ENCODE results near the gene LHFPL3.
"Not testable (repeated sequence)": the region's sequence is repeated elsewhere in the genome, so short reads cannot be mapped to it uniquely, and the experiment has no call there.

Gene LHFPL3

GRCh38 chr7:104553074-104553473 is 224.7 kb downstream of the LHFPL3 start:
- H2BK12ac ChIP-seq (ENCODE audit: low read length) = no peak overlapping the region
- no peak overlapping the region for H2BK15ac ChIP-seq (ENCODE audit: low read length)
- no peak overlapping the region for H4K91ac ChIP-seq (ENCODE audit: low read depth, low read length, poor library complexity)
- H4K8ac ChIP-seq (ENCODE audit: low read depth, low read length) = no peak overlapping the region
- no peaks in the 10 kb centered on the region for H3K79me1 ChIP-seq (ENCODE audit: low read depth, low read length)
- no peak overlapping the region for H3K4me2 ChIP-seq (ENCODE audit: insufficient read depth, low read length, poor library complexity, severe bottlenecking)
- H3K27ac ChIP-seq (replicated peaks; ENCODE audit: low read length) = no peak overlapping the region
- no peaks in the 10 kb centered on the region for H3K27me3 ChIP-seq (ENCODE audit: control insufficient read depth in 3 of 3, insufficient read depth in 3 of 3, low read depth in 1 of 3, low read length in 3 of 3)
- H3K14ac ChIP-seq (ENCODE audit: low read length) = no peak overlapping the region
- H3K4ac ChIP-seq (ENCODE audit: low read length) = no peak overlapping the region
- no peak for DNase-seq (ENCODE audit: low spot score)
- H3K23ac ChIP-seq (ENCODE audit: low read depth, low read length, poor library complexity) = no peak overlapping the region
- H3K9me3 ChIP-seq (replicated peaks in 1 of 2; ENCODE audit: control insufficient read depth in 2 of 2, insufficient read depth in 1 of 2, low read depth in 1 of 2, low read length in 2 of 2) = no peaks in the 10 kb centered on the region
- H3K36me3 ChIP-seq (replicated peaks in 1 of 2; ENCODE audit: control insufficient read depth in 2 of 2, insufficient read depth in 2 of 2, low read length in 2 of 2) = no peaks in the 10 kb centered on the region
- H3K9ac ChIP-seq (ENCODE audit: low read depth, low read length, poor library complexity) = no peak overlapping the region
- no peak overlapping the region for H2BK5ac ChIP-seq (ENCODE audit: low read length)
- no peaks in the 10 kb centered on the region for H3K4me1 ChIP-seq (ENCODE audit: control insufficient read depth in 2 of 2, insufficient read depth in 1 of 2, low read depth in 1 of 2, low read length in 2 of 2)
- H2BK120ac ChIP-seq (ENCODE audit: low read depth, low read length) = no peak overlapping the region
- no peak overlapping the region for H2AFZ ChIP-seq (ENCODE audit: low read length)
- H3K18ac ChIP-seq (ENCODE audit: low read length) = no peak overlapping the region
- no peak overlapping the region for H2AK5ac ChIP-seq (ENCODE audit: low read depth, low read length)
- H3K4me3 ChIP-seq (ENCODE audit: low read length in 2 of 2) = no peak overlapping the region

GRCh38 chr7:104563350-104563901 is 235.0 kb downstream of the LHFPL3 start:
- not testable (repeated sequence) for H3K36me3 ChIP-seq (replicated peaks in 1 of 2; ENCODE audit: control insufficient read depth in 2 of 2, insufficient read depth in 2 of 2, low read length in 2 of 2); DNase-seq (ENCODE audit: low spot score); H3K23ac ChIP-seq (ENCODE audit: low read depth, low read length, poor library complexity); H2BK120ac ChIP-seq (ENCODE audit: low read depth, low read length); H2BK15ac ChIP-seq (ENCODE audit: low read length); H3K4me1 ChIP-seq (ENCODE audit: control insufficient read depth in 2 of 2, insufficient read depth in 1 of 2, low read depth in 1 of 2, low read length in 2 of 2); H4K8ac ChIP-seq (ENCODE audit: low read depth, low read length); H3K27me3 ChIP-seq (ENCODE audit: control insufficient read depth in 3 of 3, insufficient read depth in 3 of 3, low read depth in 1 of 3, low read length in 3 of 3); H3K14ac ChIP-seq (ENCODE audit: low read length); H3K4ac ChIP-seq (ENCODE audit: low read length); H3K4me2 ChIP-seq (ENCODE audit: insufficient read depth, low read length, poor library complexity, severe bottlenecking); H4K91ac ChIP-seq (ENCODE audit: low read depth, low read length, poor library complexity); H2AK5ac ChIP-seq (ENCODE audit: low read depth, low read length); H3K18ac ChIP-seq (ENCODE audit: low read length); H3K79me1 ChIP-seq (ENCODE audit: low read depth, low read length); H2AFZ ChIP-seq (ENCODE audit: low read length); H2BK12ac ChIP-seq (ENCODE audit: low read length); H3K27ac ChIP-seq (replicated peaks; ENCODE audit: low read length); H2BK5ac ChIP-seq (ENCODE audit: low read length); H3K9ac ChIP-seq (ENCODE audit: low read depth, low read length, poor library complexity); H3K9me3 ChIP-seq (replicated peaks in 1 of 2; ENCODE audit: control insufficient read depth in 2 of 2, insufficient read depth in 1 of 2, low read depth in 1 of 2, low read length in 2 of 2); H3K4me3 ChIP-seq (ENCODE audit: low read length in 2 of 2)
- WGBS, 2 donors (ENCODE audit: extremely low coverage in 2 of 2, insufficient read length in 2 of 2, insufficient replicate concordance in 1 of 2) = no CpG with 5 or more reads among the region's 22 CpGs

GRCh38 chr7:104569751-104570150 is 241.3 kb downstream of the LHFPL3 start:
- Histone ChIP-seq H4K91ac (ENCODE audit: low read depth, low read length, poor library complexity) (no peak overlapping the region), H3K4me3 (ENCODE audit: low read length in 2 of 2) (no peak overlapping the region), H2BK120ac (ENCODE audit: low read depth, low read length) (no peak overlapping the region), H4K8ac (ENCODE audit: low read depth, low read length) (no peak overlapping the region), H2AFZ (ENCODE audit: low read length) (no peak overlapping the region), H2AK5ac (ENCODE audit: low read depth, low read length) (no peak overlapping the region), H3K4ac (ENCODE audit: low read length) (no peak overlapping the region), H3K4me2 (ENCODE audit: insufficient read depth, low read length, poor library complexity, severe bottlenecking) (no peak overlapping the region), H3K23ac (ENCODE audit: low read depth, low read length, poor library complexity) (no peak overlapping the region), H3K9ac (ENCODE audit: low read depth, low read length, poor library complexity) (no peak overlapping the region), H3K14ac (ENCODE audit: low read length) (no peak overlapping the region), H3K27ac (replicated peaks; ENCODE audit: low read length) (no peak overlapping the region), H3K18ac (ENCODE audit: low read length) (no peak overlapping the region), H3K27me3 (ENCODE audit: control insufficient read depth in 3 of 3, insufficient read depth in 3 of 3, low read depth in 1 of 3, low read length in 3 of 3) (no peaks in the 10 kb centered on the region), H2BK12ac (ENCODE audit: low read length) (no peak overlapping the region), H2BK5ac (ENCODE audit: low read length) (no peak overlapping the region), H3K9me3 (replicated peaks in 1 of 2; ENCODE audit: control insufficient read depth in 2 of 2, insufficient read depth in 1 of 2, low read depth in 1 of 2, low read length in 2 of 2) (no peaks in the 10 kb centered on the region), H3K79me1 (ENCODE audit: low read depth, low read length) (no peaks in the 10 kb centered on the region), H3K4me1 (ENCODE audit: control insufficient read depth in 2 of 2, insufficient read depth in 1 of 2, low read depth in 1 of 2, low read length in 2 of 2) (no peaks in the 10 kb centered on the region), H2BK15ac (ENCODE audit: low read length) (no peak overlapping the region), H3K36me3 (replicated peaks in 1 of 2; ENCODE audit: control insufficient read depth in 2 of 2, insufficient read depth in 2 of 2, low read length in 2 of 2) (no peaks in the 10 kb centered on the region)
- DNase-seq (ENCODE audit: low spot score) = no peak
- no CpG with 5 or more reads among the region's 3 CpGs for WGBS, 2 donors (ENCODE audit: extremely low coverage in 2 of 2, insufficient read length in 2 of 2, insufficient replicate concordance in 1 of 2)

- H2BK5ac ChIP-seq (ENCODE audit: low read length) = no peak overlapping the region
- no peaks in the 10 kb centered on the region for H3K4me1 ChIP-seq (ENCODE audit: control insufficient read depth in 2 of 2, insufficient read depth in 1 of 2, low read depth in 1 of 2, low read length in 2 of 2)
- H3K23ac ChIP-seq (ENCODE audit: low read depth, low read length, poor library complexity) = no peak overlapping the region
- H3K9me3 ChIP-seq (replicated peaks in 1 of 2; ENCODE audit: control insufficient read depth in 2 of 2, insufficient read depth in 1 of 2, low read depth in 1 of 2, low read length in 2 of 2) = no peaks in the 10 kb centered on the region
- H3K18ac ChIP-seq (ENCODE audit: low read length) = no peak overlapping the region
- DNase-seq (ENCODE audit: low spot score) = no peak
- H3K27me3 ChIP-seq (ENCODE audit: control insufficient read depth in 3 of 3, insufficient read depth in 3 of 3, low read depth in 1 of 3, low read length in 3 of 3) = no peaks in the 10 kb centered on the region
- H3K36me3 ChIP-seq (replicated peaks in 1 of 2; ENCODE audit: control insufficient read depth in 2 of 2, insufficient read depth in 2 of 2, low read length in 2 of 2) = no peaks in the 10 kb centered on the region
- H2BK120ac ChIP-seq (ENCODE audit: low read depth, low read length) = no peak overlapping the region
- H3K79me1 ChIP-seq (ENCODE audit: low read depth, low read length) = no peaks in the 10 kb centered on the region
- H4K91ac ChIP-seq (ENCODE audit: low read depth, low read length, poor library complexity) = no peak overlapping the region
- no peak overlapping the region for H3K4me3 ChIP-seq (ENCODE audit: low read length in 2 of 2)
- no peak overlapping the region for H3K14ac ChIP-seq (ENCODE audit: low read length)
- H3K27ac ChIP-seq (replicated peaks; ENCODE audit: low read length) = no peak overlapping the region
- no peak overlapping the region for H4K8ac ChIP-seq (ENCODE audit: low read depth, low read length)
- H2AFZ ChIP-seq (ENCODE audit: low read length) = no peak overlapping the region
- H2BK15ac ChIP-seq (ENCODE audit: low read length) = no peak overlapping the region
- no peak overlapping the region for H3K4ac ChIP-seq (ENCODE audit: low read length)
- H3K4me2 ChIP-seq (ENCODE audit: insufficient read depth, low read length, poor library complexity, severe bottlenecking) = no peak overlapping the region
- H2BK12ac ChIP-seq (ENCODE audit: low read length) = no peak overlapping the region
- H3K9ac ChIP-seq (ENCODE audit: low read depth, low read length, poor library complexity) = no peak overlapping the region
- H2AK5ac ChIP-seq (ENCODE audit: low read depth, low read length) = no peak overlapping the region
These were observed 244.2 kb downstream of the LHFPL3 start for GRCh38 chr7:104572554-104572953.

All from neuronal stem cell (in vitro differentiated cells).